Left colon (tissue), 2 donors: ENCODE data around the gene GSTT2B. TPM values are rescaled to one million over a fixed set of nuclear protein-coding genes. Genes with fewer than 3 reads are reported as not detected.
A peak's percentile ranks its signal among the peaks of the same experiment; 100 is the strongest.
"Not testable (repeated sequence)": the region's sequence is repeated elsewhere in the genome, so short reads cannot be mapped to it uniquely, and the experiment has no call there.

Experiments used
- ATAC-seq: fragments of 200-7000 bp; cut with Tn5 transposase; one replicate; pipeline ENCODE4 v1.9.1; 2020; ENCODE audit warnings: mild to moderate bottlenecking, moderate library complexity
- DNase-seq, 2 donors: peaks; one replicate each; pipeline ENCODE4 v3.0.0-alpha.2; 2020
- intact Hi-C, 2 donors: fragments of 100-400 bp; cut with DNase I in 1 of 2; cut with micrococcal nuclease in 1 of 2; formaldehyde crosslinking; loops; one replicate each; pipeline versions ENCODE4 v1.11.2 to v1.14.0; 2022; cut with DNase I, micrococcal nuclease
- total RNA-seq, 2 donors: library from RNA; stranded (reverse); fragmentation: NEBNext Ultra II Directional; extraction: Animal tissue kit (Norgen Biotek cat#: 25700); gene quantifications; one replicate each; pipeline ENCODE4 v1.2.1, GENCODE V29; 2021
- donor health status: DM: no; HTN: no; CAD: no.
- donor health status: DM: yes; HTN: yes; CAD: no.

GSTT2B gene
- total RNA-seq, 2 donors from 2014 or later = 0.73 TPM; not detected in 1

DNA sequence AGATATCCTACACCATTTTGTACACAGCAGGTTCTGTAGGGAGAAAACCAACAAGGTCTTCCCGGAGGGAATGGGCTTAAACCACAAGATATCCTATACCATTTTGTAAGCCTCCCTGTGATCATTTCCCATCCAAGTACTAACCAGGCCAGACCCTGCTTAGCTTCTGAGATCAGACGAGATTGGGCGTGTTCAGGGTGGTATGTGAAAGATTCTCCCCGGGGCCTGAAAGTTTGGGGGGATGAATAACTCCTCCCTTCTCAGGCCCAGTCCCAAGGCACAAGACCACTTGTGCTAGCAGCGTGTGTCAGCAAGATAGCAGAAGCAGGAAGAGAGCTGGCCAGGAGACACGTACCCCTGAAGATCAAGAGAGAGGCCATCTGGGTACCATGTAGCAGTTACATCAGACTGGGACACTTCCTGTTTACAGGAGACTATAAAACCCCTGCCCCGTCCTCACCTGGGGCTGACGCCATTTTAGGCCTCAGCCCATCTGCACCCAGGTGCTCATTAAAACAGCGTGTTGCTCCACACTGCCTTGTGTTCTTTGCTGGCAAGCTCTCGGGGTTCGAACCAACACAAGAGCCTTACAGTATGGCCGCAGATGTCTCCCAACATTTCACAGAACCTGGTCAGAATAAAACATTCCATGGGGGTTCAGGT is 49.5 kb downstream of the GSTT2B start:
- ATAC-seq (no peak), DNase-seq (no peak)
- intact Hi-C loops = no loop called here

DNA sequence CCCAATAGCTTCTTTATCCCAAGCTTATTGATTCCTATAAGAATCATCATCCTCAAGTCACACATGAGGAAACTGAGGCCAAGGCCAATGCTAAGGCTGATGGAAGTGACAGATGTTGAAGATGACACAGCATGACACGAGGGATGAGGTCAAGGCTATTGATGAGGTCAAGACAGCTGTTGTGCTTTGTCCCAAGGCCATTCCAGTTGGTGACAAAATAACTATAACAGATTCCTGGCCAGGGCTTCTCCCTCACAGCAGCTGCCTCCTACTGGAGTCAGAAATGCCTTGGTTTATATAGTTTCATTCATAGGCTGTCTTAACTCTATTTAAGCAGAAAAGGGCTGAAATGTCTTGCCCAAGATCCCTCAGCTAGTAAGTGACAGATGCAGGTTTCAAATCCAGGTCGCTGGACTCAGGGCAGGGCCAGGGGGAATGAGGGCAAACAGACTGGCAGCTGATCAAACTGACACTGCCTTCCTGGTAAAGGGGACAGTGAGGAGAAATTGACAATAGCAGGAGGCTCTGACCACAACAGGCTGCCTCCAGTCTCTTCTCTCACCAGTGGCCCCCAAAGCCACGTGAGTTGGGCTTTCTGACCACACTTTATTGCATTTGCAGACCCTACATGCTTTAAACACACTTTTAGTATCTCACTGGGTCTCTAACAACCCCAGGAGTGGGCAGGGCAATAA is 50.4 kb downstream of the GSTT2B start:
- intact Hi-C loops = no loop called here
- DNase-seq (no peak), ATAC-seq (no peak)

DNA sequence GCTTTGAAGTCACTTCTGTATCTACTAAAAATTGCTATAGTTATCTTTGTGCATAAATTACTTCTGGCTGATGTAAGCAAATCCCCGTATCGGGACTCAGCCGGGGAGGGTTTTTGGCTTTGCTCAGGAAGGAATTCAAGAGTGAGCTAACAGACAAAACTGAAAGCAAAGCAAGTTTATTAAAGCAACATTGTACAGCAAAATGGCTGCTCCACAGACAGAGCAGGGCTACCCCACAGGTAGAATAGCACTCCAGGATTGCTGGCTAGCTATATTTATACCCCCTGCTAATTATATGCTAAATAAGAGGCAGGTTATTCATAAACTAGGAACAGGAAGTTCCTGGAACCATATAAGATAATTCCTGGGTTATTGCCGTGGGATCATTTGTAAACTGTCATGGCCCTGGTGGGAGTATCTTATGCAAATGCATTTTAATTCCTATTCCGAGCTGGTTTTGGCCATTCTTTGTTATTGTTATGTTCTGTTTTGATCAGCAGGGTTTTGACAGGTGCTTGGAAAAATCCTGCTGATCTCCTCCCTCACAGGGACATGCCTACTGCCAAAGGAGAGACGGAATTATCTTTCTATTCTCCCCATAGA is 51.6 kb downstream of the GSTT2B start:
- intact Hi-C loops = no loop called here
- ATAC-seq (peak; percentile 22), DNase-seq (no peak)

DNA sequence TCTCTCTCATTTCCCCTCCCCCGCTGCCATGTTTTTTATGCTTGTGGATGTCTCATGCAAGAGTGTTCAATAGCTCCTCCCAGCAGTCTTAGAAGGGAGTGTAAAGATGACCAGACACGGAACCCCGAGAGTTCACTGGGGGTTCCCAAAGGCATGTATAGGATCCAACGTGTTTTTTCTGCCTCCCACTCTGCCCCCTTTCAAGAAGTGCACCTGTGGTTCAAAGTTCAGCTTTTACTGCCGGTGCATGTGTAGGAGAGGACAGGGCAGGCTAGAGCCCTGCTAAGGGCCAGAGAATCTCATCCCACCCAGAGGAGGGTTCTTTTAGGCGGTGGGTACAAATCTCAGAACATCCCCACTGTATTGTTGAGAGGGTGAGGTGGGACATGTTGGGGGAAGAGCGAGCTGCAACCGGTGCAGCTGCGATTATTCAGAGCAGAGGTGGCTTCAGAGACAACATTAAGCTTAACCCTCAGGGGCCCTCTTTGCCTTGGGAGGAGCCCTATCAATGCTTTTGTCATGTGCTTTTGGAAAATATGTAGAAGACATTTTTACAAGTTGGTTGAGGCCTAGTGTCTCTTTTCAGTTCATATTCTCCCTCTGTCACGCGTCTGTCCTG is 52.3 kb downstream of the GSTT2B start:
- intact Hi-C loops = no loop called here
- peak; percentile 35 for ATAC-seq
- no peak for DNase-seq

DNA sequence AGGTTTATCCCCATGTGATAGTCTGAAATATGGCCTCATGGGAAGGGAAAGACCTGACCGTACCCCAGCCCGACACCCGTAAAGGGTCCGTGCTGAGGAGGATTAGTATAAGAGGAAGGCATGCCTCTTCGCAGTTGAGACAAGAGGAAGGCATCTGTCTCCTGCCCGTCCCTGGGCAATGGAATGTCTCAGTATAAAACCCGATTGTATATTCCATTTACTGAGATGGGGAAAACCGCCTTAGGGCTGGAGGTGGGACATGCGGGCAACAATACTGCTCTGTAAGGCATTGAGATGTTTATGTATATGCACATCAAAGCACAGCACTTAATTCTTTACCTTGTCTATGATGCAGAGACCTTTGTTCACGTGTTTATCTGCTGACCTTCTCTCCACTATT is 53.6 kb downstream of the GSTT2B start:
- intact Hi-C loops, ATAC-seq, DNase-seq: not testable (repeated sequence)

Other genes starting within 250 kb of the GSTT2B start
- 1 to 10 TPM; 3.7 to 3.8 TPM for gene ZNF70, start 210.1 kb downstream of the GSTT2B start, total RNA-seq
- 1 to 10 TPM in 1 of 2 donors, under 1 TPM in 1; 0.61 to 1.1 TPM for gene VPREB3, start 206.8 kb downstream of the GSTT2B start, total RNA-seq
- gene C22orf15, start 198.2 kb downstream of the GSTT2B start, total RNA-seq = not detected
- gene CHCHD10, start 193.2 kb downstream of the GSTT2B start, total RNA-seq = 100 to 1,000 TPM; 413 to 538 TPM
- 1 to 10 TPM; 1.6 to 4.6 TPM for gene MMP11, start 188.3 kb downstream of the GSTT2B start, total RNA-seq
- 10 to 100 TPM; 65.9 to 79.3 TPM for gene SMARCB1, start 174.2 kb downstream of the GSTT2B start, total RNA-seq
- 10 to 100 TPM in 1 of 2 donors, 1 to 10 TPM in 1; 7.7 to 26.6 TPM for gene DERL3, start 122.2 kb downstream of the GSTT2B start, total RNA-seq
- gene SLC2A11, start 103.3 kb downstream of the GSTT2B start, total RNA-seq = 10 to 100 TPM in 1 of 2 donors, 1 to 10 TPM in 1; 9.8 to 13.7 TPM
- 100 to 1,000 TPM; 215 to 286 TPM for gene MIF, start 66.8 kb downstream of the GSTT2B start, total RNA-seq
- 1 to 10 TPM in 1 of 2 donors, not detected in 1; 4.5 TPM for gene DDTL, start 5.7 kb upstream of the GSTT2B start, total RNA-seq
- 100 to 1,000 TPM; 189 to 247 TPM for gene DDT, start 13.2 kb upstream of the GSTT2B start, total RNA-seq
- under 1 TPM in 1 of 2 donors, not detected in 1; 0.89 TPM for gene GSTT2, start 18.9 kb upstream of the GSTT2B start, total RNA-seq
- not detected for gene GSTT4, start 44.3 kb upstream of the GSTT2B start, total RNA-seq
- gene CABIN1, start 50.1 kb upstream of the GSTT2B start, total RNA-seq = 10 to 100 TPM; 63.0 to 81.6 TPM
- 1 to 10 TPM; 1.9 to 2.7 TPM for gene SUSD2, start 220.3 kb upstream of the GSTT2B start, total RNA-seq